22Rv1 (cell line): ENCODE data around the gene PDSS1.

Source experiments
- CTCF ChIP-seq: fragments of 450-650 bp; IDR thresholded peaks from 2 replicates; pipeline ENCODE4 v1.5.1; 2017; ENCODE audit warnings: mild to moderate bottlenecking
- ZFX ChIP-seq: fragments of 450-650 bp; IDR thresholded peaks from 2 replicates; pipeline ENCODE4 v1.6.1; 2017; ENCODE audit warnings: antibody characterized with exemption, borderline replicate concordance

- TF ChIP-seq CTCF (no peak), ZFX (no peak)
These were observed 2.1 kb downstream of the PDSS1 start for GRCh38 chr10:26699631-26700030.
